SJCRH30 (cell line): ENCODE results near the gene GRHL1. TPM values are rescaled to one million over a fixed set of nuclear protein-coding genes. Genes with fewer than 3 reads are reported as not detected.
"Not testable (repeated sequence)": the region's sequence is repeated elsewhere in the genome, so short reads cannot be mapped to it uniquely, and the experiment has no call there.

Experiments used
- DNase-seq, 2 experiments: peaks; one replicate each; pipeline ENCODE4 v3.0.0-alpha.2; 2015 to 2020
- H3K27ac ChIP-seq: fragments of 250-450 bp; sonication (Bioruptor Pico); 2 replicates; pipeline ENCODE4 v1.5.1; 2020; ENCODE audit warnings: mild to moderate bottlenecking, moderate library complexity
- H3K27me3 ChIP-seq: fragments of 250-450 bp; sonication (Bioruptor Pico); 2 replicates; pipeline ENCODE4 v1.5.1; 2020; ENCODE audit warnings: mild to moderate bottlenecking, moderate library complexity
- H3K36me3 ChIP-seq: fragments of 250-450 bp; sonication (Bioruptor Pico); 2 replicates; pipeline ENCODE4 v1.5.1; 2020; ENCODE audit warnings: mild to moderate bottlenecking, moderate library complexity
- H3K4me1 ChIP-seq: fragments of 250-450 bp; sonication (Bioruptor Pico); 2 replicates; pipeline ENCODE4 v1.5.1; 2020; ENCODE audit warnings: mild to moderate bottlenecking, moderate library complexity
- H3K4me3 ChIP-seq: fragments of 250-450 bp; sonication (Bioruptor Pico); 2 replicates; pipeline ENCODE4 v1.5.1; 2020; ENCODE audit warnings: mild to moderate bottlenecking, moderate library complexity
- H3K9me3 ChIP-seq: fragments of 250-450 bp; sonication (Bioruptor Pico); replicated peaks from 2 replicates; pipeline ENCODE4 v1.5.1; 2020; ENCODE audit warnings: mild to moderate bottlenecking, moderate library complexity
- total RNA-seq: library from RNA; depleted of rRNA; stranded (reverse); fragments of >200 nt; shearing (Covaris generic); gene quantifications from 2 replicates; pipeline ENCODE4 v1.2.3, GENCODE V29; 2014; rRNA removed

Gene GRHL1, protein sequence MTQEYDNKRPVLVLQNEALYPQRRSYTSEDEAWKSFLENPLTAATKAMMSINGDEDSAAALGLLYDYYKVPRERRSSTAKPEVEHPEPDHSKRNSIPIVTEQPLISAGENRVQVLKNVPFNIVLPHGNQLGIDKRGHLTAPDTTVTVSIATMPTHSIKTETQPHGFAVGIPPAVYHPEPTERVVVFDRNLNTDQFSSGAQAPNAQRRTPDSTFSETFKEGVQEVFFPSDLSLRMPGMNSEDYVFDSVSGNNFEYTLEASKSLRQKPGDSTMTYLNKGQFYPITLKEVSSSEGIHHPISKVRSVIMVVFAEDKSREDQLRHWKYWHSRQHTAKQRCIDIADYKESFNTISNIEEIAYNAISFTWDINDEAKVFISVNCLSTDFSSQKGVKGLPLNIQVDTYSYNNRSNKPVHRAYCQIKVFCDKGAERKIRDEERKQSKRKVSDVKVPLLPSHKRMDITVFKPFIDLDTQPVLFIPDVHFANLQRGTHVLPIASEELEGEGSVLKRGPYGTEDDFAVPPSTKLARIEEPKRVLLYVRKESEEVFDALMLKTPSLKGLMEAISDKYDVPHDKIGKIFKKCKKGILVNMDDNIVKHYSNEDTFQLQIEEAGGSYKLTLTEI
- total RNA-seq, result 0.48 and 0.79 TPM in 2 replicates

DNA sequence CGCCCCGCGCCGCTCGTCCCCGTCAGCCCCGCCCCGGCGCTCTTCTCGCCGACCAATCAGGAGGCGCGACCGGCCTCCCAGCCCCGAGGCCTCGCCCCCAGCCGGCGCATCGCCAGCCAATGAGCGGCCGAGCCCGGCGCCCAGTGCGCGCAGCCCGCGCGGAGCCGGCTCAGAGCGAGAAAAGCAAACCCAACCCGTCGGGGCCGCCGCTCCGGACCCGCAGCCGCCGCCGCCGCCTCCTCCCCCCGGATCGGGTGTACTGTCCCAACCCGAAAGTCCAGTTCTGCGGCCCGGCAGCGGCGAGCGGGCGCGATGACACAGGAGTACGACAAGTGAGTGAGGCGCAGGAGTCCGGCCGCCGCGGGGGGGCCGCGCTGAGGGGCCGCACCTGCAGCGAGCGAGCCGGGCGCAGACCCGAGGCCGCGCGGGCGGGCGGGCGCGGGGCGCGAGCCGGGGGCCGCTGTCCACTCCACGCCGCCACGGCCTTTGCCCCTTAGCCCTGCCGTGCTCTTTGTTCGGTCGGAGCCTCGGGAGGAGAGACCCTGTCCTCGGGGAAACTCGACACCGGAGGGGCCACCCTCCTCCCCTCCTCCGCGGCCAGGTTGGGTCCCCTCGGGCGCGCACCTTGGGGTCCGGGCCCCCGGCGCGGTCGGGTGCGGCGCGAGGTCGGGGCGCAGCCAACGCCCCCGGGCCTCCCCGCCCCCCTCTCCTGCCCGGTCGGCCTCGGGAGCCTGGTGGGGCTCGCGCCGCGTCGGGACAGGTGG is at the start of gene GRHL1:
Gene GRHL1, plus strand, starts transcription at position 172 of the 764 bp plus-strand sequence. Its CDS starts 141 bp downstream, at position 313.
- Histone ChIP-seq H3K4me1 (peaks cover 14% of the 10 kb centered on the region), H3K27me3 (no peaks in the 10 kb centered on the region; the same call in none of the 2 replicates), H3K27ac (no peak within 1 kb of the TSS), H3K9me3 (no peaks in the 10 kb centered on the region), H3K4me3 (peak within 1 kb of the TSS; percentile 90), H3K36me3 (no peaks in the 10 kb centered on the region)
- peak; percentile 88 to 94 for DNase-seq

DNA sequence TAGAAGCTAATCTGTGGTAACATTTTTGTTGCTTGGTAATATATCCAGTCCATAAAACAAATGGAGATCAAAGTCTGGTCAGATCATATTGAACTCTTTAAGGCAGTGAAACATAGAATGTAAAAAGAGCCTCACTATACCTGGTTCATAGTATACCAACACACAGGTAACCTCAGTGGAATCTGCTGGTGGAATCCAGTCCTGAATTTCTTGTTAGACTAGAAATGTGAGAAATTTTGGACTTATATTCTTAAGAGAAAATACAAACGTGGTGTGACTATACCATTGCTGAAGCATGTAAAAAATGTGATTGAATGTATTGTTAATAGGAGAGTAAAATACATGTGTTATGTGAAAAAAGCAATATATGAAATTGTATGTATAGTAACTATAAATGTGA is 46.1 kb upstream of the GRHL1 start:
- Histone ChIP-seq H3K9me3 (no peaks in the 10 kb centered on the region), H3K4me3 (no peak overlapping the region), H3K36me3 (peaks cover 13% of the 10 kb centered on the region), H3K4me1 (no peaks in the 10 kb centered on the region), H3K27ac (no peak overlapping the region), H3K27me3 (no peaks in the 10 kb centered on the region)
- DNase-seq, result no peak

GRCh38 chr2:9907402-9907801 is 44.1 kb upstream of the GRHL1 start:
- H3K27me3 ChIP-seq, result no peaks in the 10 kb centered on the region
- H3K4me1 ChIP-seq, result no peaks in the 10 kb centered on the region
- H3K9me3 ChIP-seq, result no peaks in the 10 kb centered on the region
- no peak overlapping the region for H3K4me3 ChIP-seq
- H3K27ac ChIP-seq, result no peak overlapping the region
- DNase-seq, result no peak
- H3K36me3 ChIP-seq, result peaks cover 21% of the 10 kb centered on the region

GRCh38 chr2:9908639-9909038 is 42.9 kb upstream of the GRHL1 start:
- Histone ChIP-seq H3K4me1 (no peaks in the 10 kb centered on the region), H3K27me3 (no peaks in the 10 kb centered on the region), H3K36me3 (peaks cover 33% of the 10 kb centered on the region), H3K4me3 (no peak overlapping the region), H3K9me3 (no peaks in the 10 kb centered on the region), H3K27ac (no peak overlapping the region)
- DNase-seq, result no peak

DNA sequence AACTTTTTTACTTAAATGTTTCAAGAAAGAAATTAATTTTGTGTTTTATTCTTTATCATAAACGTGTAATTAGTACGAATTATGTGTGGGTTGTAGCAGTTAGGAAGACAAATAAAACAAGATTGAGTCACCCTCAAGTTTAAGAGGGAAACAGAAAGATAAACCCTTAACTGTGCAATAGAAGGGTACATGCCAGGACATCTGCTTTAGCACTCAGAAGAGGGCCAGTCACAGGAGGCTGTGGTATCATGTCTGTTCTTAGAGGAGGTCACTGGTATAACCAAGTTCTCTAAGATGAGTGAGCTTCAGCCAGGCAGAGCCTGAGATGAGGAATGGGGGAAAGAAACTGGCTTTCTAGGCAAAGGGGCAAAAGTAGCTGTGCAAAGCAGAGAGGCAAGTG is 42.4 kb upstream of the GRHL1 start:
- Histone ChIP-seq H3K36me3 (peaks cover 38% of the 10 kb centered on the region), H3K4me3 (no peak overlapping the region)
- DNase-seq, result no peak

GRCh38 chr2:9910699-9911098 is 40.8 kb upstream of the GRHL1 start:
- H3K9me3 ChIP-seq, result no peaks in the 10 kb centered on the region
- H3K27ac ChIP-seq, result no peak overlapping the region
- H3K27me3 ChIP-seq, result no peaks in the 10 kb centered on the region
- peaks cover 12% of the 10 kb centered on the region for H3K4me1 ChIP-seq
- H3K4me3 ChIP-seq, result no peak overlapping the region
- DNase-seq, result no peak
- H3K36me3 ChIP-seq, result peaks cover 44% of the 10 kb centered on the region

More for the DNA sequence above, 42.4 kb upstream of the GRHL1 start:
- Histone ChIP-seq H3K4me1 (peaks cover 2% of the 10 kb centered on the region; the same call in 1 of the 2 replicates), H3K27me3 (no peaks in the 10 kb centered on the region), H3K9me3 (no peaks in the 10 kb centered on the region), H3K27ac (no peak overlapping the region)

DNA sequence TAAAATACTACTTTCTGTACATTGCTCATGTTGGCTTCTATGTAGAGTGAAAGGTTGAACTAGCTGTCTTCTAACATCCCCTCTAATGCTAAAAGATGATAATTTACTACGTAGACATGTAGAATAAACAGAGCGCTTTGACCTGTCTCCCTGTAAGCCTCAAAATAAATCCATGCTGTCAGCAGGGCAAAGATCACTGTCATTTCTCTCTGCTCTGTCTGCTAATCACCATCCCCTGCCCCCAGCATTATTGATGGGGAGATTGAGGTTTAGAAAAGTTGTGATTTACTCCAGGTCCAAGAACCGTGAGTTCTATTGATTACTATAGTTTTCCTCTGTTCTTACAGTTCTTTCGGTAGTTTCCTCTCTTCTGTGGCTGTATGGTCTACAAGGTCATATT is 39.0 kb upstream of the GRHL1 start:
- H3K36me3 ChIP-seq, result peaks cover 45% of the 10 kb centered on the region
- no peak for DNase-seq

GRCh38 chr2:9914384-9915065 is 37.0 kb upstream of the GRHL1 start:
- Histone ChIP-seq H3K27me3 (no peaks in the 10 kb centered on the region), H3K9me3 (no peaks in the 10 kb centered on the region), H3K4me1 (peaks cover 12% of the 10 kb centered on the region), H3K27ac (peak overlapping the region; percentile 41), H3K36me3 (peaks cover 51% of the 10 kb centered on the region), H3K4me3 (no peak overlapping the region)
- DNase-seq, result peak; percentile 57 to 61

More for the DNA sequence above, 39.0 kb upstream of the GRHL1 start:
- Histone ChIP-seq H3K9me3 (no peaks in the 10 kb centered on the region), H3K4me1 (peaks cover 12% of the 10 kb centered on the region), H3K27ac (no peak overlapping the region), H3K4me3 (no peak overlapping the region), H3K27me3 (no peaks in the 10 kb centered on the region)

GRCh38 chr2:9918275-9918674 is 33.2 kb upstream of the GRHL1 start:
- no peaks in the 10 kb centered on the region for H3K27me3 ChIP-seq
- no peaks in the 10 kb centered on the region for H3K9me3 ChIP-seq
- H3K36me3 ChIP-seq, result peaks cover 43% of the 10 kb centered on the region
- H3K4me3 ChIP-seq, result no peak overlapping the region
- H3K4me1 ChIP-seq, result peaks cover 12% of the 10 kb centered on the region
- no peak for DNase-seq
- H3K27ac ChIP-seq, result no peak overlapping the region

DNA sequence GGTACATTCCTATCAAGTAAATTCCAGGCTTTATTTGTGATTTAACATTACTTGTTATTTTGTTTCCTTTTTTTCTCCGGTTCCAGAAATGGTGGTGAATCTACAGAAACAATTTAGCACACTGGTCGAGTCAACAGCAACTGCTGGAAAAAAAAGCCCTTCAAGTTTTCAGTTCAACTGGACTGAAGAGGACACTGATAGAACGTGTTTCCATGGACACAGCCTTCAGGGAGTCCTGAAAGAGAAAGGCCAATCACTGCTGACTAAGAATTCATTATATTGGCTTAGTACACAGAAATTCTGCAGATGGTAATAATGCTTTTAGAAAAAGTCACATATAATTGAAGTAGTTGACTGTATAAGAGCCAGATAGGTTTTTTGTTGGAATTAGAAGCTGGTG is 32.0 kb upstream of the GRHL1 start:
- no peaks in the 10 kb centered on the region for H3K27me3 ChIP-seq
- no peak overlapping the region for H3K4me3 ChIP-seq
- no peak overlapping the region for H3K27ac ChIP-seq
- DNase-seq, result no peak
- peaks cover 6% of the 10 kb centered on the region for H3K4me1 ChIP-seq
- H3K36me3 ChIP-seq, result peaks cover 30% of the 10 kb centered on the region
- H3K9me3 ChIP-seq, result no peaks in the 10 kb centered on the region

DNA sequence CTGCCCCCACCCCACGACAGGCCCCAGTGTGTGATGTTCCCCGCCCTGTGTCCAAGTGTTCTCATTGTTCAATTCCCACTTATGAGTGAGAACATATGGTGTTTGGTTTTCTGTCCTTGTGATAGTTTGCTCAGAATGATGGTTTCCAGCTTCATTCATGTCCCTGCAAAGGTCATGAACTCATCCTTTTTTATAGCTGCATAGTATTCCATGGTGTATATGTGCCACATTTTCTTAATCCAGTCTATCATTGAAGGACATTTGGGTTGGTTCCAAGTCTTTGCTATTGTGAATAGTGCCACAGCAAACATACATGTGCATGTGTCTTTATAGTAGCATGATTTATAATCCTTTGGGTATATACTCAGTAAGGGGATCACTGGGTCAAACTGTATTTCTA is 24.5 kb upstream of the GRHL1 start:
- peaks cover 20% of the 10 kb centered on the region for H3K36me3 ChIP-seq
- H3K9me3 ChIP-seq, H3K4me1 ChIP-seq, H3K27me3 ChIP-seq, H3K27ac ChIP-seq, H3K4me3 ChIP-seq, DNase-seq: not testable (repeated sequence)

DNA sequence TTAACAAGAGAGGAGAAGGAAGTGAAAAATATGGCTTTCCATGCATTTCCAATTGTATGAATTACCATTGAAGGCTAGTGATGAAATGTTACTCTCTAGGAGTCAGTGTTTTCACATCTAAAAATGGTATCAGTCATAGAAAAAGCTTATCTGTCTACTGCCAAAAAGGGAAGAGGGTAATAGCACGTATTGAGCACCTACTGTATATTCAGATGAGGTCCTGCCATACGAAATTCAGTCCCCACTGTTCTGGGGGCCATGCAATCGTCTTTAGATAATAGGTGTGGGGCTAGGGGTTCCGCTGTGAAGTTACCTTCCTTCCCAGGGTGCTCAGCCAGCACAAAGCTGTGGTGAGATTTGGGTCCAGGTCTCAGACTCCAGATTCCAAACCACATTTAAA is 14.2 kb upstream of the GRHL1 start:
- peaks cover 15% of the 10 kb centered on the region for H3K4me1 ChIP-seq
- H3K36me3 ChIP-seq, result peaks cover 20% of the 10 kb centered on the region
- no peaks in the 10 kb centered on the region for H3K9me3 ChIP-seq
- no peak overlapping the region for H3K27ac ChIP-seq
- no peak overlapping the region for H3K4me3 ChIP-seq
- DNase-seq, result no peak
- H3K27me3 ChIP-seq, result no peaks in the 10 kb centered on the region

- Histone ChIP-seq H3K36me3 (peaks cover 15% of the 10 kb centered on the region), H3K4me3 (no peak overlapping the region), H3K9me3 (no peaks in the 10 kb centered on the region), H3K27me3 (no peaks in the 10 kb centered on the region), H3K4me1 (peaks cover 15% of the 10 kb centered on the region), H3K27ac (no peak overlapping the region)
- no peak for DNase-seq
Observed at GRCh38 chr2:9937968-9938367, 13.5 kb upstream of the GRHL1 start.

DNA sequence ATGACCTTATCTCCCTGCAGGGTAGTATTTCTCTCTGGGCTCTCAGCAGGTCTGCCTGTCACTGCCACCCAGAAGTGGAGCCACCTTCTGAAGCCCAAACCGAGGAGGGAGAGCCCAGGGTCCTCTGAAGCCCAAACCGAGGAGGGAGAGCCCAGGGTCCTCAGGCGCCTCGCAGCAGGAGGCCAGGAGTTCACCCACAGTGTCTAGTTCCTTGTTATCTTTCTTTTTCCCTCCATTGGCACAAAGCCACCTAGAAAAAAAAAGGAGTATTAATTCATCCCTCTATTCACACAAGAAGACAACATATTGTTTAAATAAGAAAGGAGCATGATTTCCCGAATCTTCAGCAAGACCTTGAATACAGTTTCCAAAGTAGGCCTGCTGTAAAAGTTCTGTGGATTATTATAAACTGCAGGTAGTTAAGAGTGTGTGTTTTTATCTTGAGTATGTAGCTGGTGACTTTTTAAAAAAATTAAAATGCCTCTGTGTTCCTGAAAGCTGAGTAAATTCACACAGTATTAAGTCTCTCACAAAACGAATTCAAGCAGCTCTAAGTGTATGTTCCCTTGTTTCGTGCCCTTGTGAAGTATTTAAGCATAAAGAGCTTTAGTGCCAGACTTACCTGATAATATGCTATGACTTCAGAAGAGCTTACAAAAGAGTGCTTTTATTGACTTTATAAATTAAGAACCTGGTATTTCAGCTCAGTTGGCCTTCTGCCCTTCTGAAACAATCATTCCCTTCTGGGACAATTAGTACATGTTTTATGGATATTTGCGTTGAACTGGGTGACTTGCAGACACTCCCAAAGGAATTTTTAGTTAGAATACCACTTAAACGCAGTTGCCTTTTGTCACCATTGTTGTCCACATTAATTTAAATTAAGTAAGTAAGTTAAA is 11.7 kb upstream of the GRHL1 start:
- DNase-seq, result no peak

More for the DNA sequence above, 11.7 kb upstream of the GRHL1 start:
- no peaks in the 10 kb centered on the region for H3K36me3 ChIP-seq
- peaks cover 15% of the 10 kb centered on the region for H3K4me1 ChIP-seq
- H3K27me3 ChIP-seq, result no peaks in the 10 kb centered on the region
- no peaks in the 10 kb centered on the region for H3K9me3 ChIP-seq
- no peak overlapping the region for H3K27ac ChIP-seq
- H3K4me3 ChIP-seq, result no peak overlapping the region
